Measurements from ENCODE around the gene SBK2.

SBK2 gene

GRCh38 chr19:55528030-55528803 lies 8.7 kb downstream of the SBK2 start:
- CTCF ChIA-PET = interaction anchor here (0.6 kb wide), 1 partner anchor 125 kb away, joined by 3 read pairs; no protein-coding TSS in a partner anchor
- no peak for DNase-seq (ENCODE audit: extremely low spot score)
- POLR2A ChIA-PET = interaction anchor here (1.1 to 1.4 kb wide), 2 partner anchors 52 to 78 kb away, joined by 3 read pairs; partner anchors contain the start of gene ZNF579
- TF ChIP-seq BHLHE40 (IDR thresholded peaks at IDR 0.05; ENCODE audit: borderline replicate concordance) (no peak), L3MBTL2 (conservative IDR thresholded peaks at IDR 0.05) (no peak)

GRCh38 chr19:55527197-55528029 lies 9.5 kb downstream of the SBK2 start:
- CTCF ChIA-PET = no interaction called here
- DNase-seq (ENCODE audit: extremely low spot score) = no peak
- TF ChIP-seq FOXK2 (IDR thresholded peaks at IDR 0.05) = no peak
- no peak for TF ChIP-seq BHLHE40 (IDR thresholded peaks at IDR 0.05; ENCODE audit: borderline replicate concordance)
- TF ChIP-seq TARDBP (IDR thresholded peaks at IDR 0.05) = no peak
- no peak for TF ChIP-seq ZNF384 (IDR thresholded peaks at IDR 0.05)
- TF ChIP-seq L3MBTL2 (conservative IDR thresholded peaks at IDR 0.05) = no peak
- no peak for TF ChIP-seq FOXM1 (IDR thresholded peaks at IDR 0.05; ENCODE audit: borderline replicate concordance)
- TF ChIP-seq ARNT (IDR thresholded peaks at IDR 0.05) = no peak
- TF ChIP-seq FOXA1 (IDR thresholded peaks at IDR 0.05) = no peak
- TF ChIP-seq SP1 (IDR thresholded peaks at IDR 0.05) = no peak
- no peak for TF ChIP-seq PKNOX1 (IDR thresholded peaks at IDR 0.05)
- TF ChIP-seq CTBP1 (IDR thresholded peaks at IDR 0.05; ENCODE audit: borderline replicate concordance) = no peak
- POLR2A ChIA-PET = interaction anchor here (1.1 to 1.4 kb wide), 2 partner anchors 53 to 79 kb away, joined by 3 read pairs; partner anchors contain the start of gene ZNF579

GRCh38 chr19:55526216-55527196 lies 10.4 kb downstream of the SBK2 start:
- DNase-seq (ENCODE audit: extremely low spot score) = no peak
- ChIA-PET POLR2A (no interaction called here), CTCF (no interaction called here)
- no peak for TF ChIP-seq CTBP1 (IDR thresholded peaks at IDR 0.05; ENCODE audit: borderline replicate concordance)
- peak; percentile 92 for TF ChIP-seq L3MBTL2 (conservative IDR thresholded peaks at IDR 0.05)

GRCh38 chr19:55525289-55526101 lies 11.4 kb downstream of the SBK2 start:
- ChIA-PET POLR2A (no interaction called here), CTCF (no interaction called here)
- no peak for DNase-seq (ENCODE audit: extremely low spot score)
- TF ChIP-seq BHLHE40 (IDR thresholded peaks at IDR 0.05; ENCODE audit: borderline replicate concordance) = no peak
- TF ChIP-seq CTBP1 (IDR thresholded peaks at IDR 0.05; ENCODE audit: borderline replicate concordance) = no peak
- TF ChIP-seq TARDBP (IDR thresholded peaks at IDR 0.05) = no peak
- TF ChIP-seq L3MBTL2 (conservative IDR thresholded peaks at IDR 0.05) = no peak
- no peak for TF ChIP-seq SUZ12 (IDR thresholded peaks at IDR 0.05)
- no peak for TF ChIP-seq SP1 (IDR thresholded peaks at IDR 0.05)
- TF ChIP-seq FOXM1 (IDR thresholded peaks at IDR 0.05; ENCODE audit: borderline replicate concordance) = no peak
- no peak for TF ChIP-seq FOXK2 (IDR thresholded peaks at IDR 0.05)
- TF ChIP-seq ELF4 (IDR thresholded peaks at IDR 0.05) = no peak

- no peak for TF ChIP-seq FOXK2 (IDR thresholded peaks at IDR 0.05)
- TF ChIP-seq HDGF (IDR thresholded peaks at IDR 0.05; ENCODE audit: borderline replicate concordance) = no peak
- no peak for TF ChIP-seq ZNF384 (IDR thresholded peaks at IDR 0.05)
- no peak for TF ChIP-seq BHLHE40 (IDR thresholded peaks at IDR 0.05; ENCODE audit: borderline replicate concordance)
- TF ChIP-seq NFRKB (IDR thresholded peaks at IDR 0.05) = no peak
- no peak for TF ChIP-seq SUZ12 (IDR thresholded peaks at IDR 0.05)
- TF ChIP-seq L3MBTL2 (conservative IDR thresholded peaks at IDR 0.05) = no peak
- TF ChIP-seq LEF1 (IDR thresholded peaks at IDR 0.05; ENCODE audit: borderline replicate concordance) = no peak
- TF ChIP-seq ARNT (IDR thresholded peaks at IDR 0.05) = no peak
- TF ChIP-seq CTBP1 (IDR thresholded peaks at IDR 0.05; ENCODE audit: borderline replicate concordance) = no peak
- TF ChIP-seq TARDBP (IDR thresholded peaks at IDR 0.05) = no peak
- no peak for TF ChIP-seq ELF4 (IDR thresholded peaks at IDR 0.05)
- TF ChIP-seq FOXA1 (IDR thresholded peaks at IDR 0.05) = no peak
- TF ChIP-seq PKNOX1 (IDR thresholded peaks at IDR 0.05) = no peak
- no peak for TF ChIP-seq FOXM1 (IDR thresholded peaks at IDR 0.05; ENCODE audit: borderline replicate concordance)
- no peak for TF ChIP-seq SP1 (IDR thresholded peaks at IDR 0.05)
- CTCF ChIA-PET = no interaction called here
- no peak for DNase-seq (ENCODE audit: extremely low spot score)
- POLR2A ChIA-PET = interaction anchor here (1.1 kb wide), 1 partner anchor 60 kb away, joined by 5 read pairs; the partner anchor contains the start of gene ZNF579
These were observed 16.1 kb downstream of the SBK2 start for GRCh38 chr19:55520691-55521292.
